Lower leg skin (tissue), 3 donors: ENCODE results near the gene CHPT1.

ENCODE experiments used
- POLR2A ChIP-seq, 2 donors: fragments of 450-650 bp; IDR thresholded peaks; one replicate each; pipeline ENCODE4 v1.6.1; 2016 to 2017; ENCODE audit warnings: antibody characterized with exemption in 2 of 2, mild to moderate bottlenecking in 1 of 2, moderate library complexity in 1 of 2
- TF ChIP-seq, protein P1 (sequence below), 3 donors: fragments of 450-650 bp; IDR thresholded peaks; one replicate each; pipeline ENCODE4 v1.5.1; 2016; ENCODE audit warnings: antibody characterized with exemption in 3 of 3, mild to moderate bottlenecking in 3 of 3, moderate library complexity in 2 of 3

DNA sequence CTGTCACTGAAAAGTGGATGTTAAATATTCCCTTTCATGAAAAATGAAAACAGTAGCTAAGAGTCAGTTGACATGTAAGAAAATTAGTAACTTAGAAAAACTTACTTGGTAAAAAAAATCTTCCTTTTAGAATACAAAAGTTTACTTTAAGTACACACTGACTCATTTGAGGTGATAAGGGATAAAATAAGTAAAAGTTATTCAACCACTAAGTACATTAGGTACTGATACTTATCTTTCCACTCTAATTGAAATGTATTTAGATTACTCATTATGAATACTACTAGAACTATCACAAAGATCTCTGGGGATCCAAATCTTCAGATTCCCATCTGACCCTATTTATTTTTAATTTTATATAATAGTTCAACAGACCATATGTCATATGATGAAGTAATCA lies 29.7 kb downstream of the CHPT1 start:
- TF ChIP-seq POLR2A (IDR thresholded peaks at IDR 0.05) = no peak
- TF ChIP-seq, protein P1, sequence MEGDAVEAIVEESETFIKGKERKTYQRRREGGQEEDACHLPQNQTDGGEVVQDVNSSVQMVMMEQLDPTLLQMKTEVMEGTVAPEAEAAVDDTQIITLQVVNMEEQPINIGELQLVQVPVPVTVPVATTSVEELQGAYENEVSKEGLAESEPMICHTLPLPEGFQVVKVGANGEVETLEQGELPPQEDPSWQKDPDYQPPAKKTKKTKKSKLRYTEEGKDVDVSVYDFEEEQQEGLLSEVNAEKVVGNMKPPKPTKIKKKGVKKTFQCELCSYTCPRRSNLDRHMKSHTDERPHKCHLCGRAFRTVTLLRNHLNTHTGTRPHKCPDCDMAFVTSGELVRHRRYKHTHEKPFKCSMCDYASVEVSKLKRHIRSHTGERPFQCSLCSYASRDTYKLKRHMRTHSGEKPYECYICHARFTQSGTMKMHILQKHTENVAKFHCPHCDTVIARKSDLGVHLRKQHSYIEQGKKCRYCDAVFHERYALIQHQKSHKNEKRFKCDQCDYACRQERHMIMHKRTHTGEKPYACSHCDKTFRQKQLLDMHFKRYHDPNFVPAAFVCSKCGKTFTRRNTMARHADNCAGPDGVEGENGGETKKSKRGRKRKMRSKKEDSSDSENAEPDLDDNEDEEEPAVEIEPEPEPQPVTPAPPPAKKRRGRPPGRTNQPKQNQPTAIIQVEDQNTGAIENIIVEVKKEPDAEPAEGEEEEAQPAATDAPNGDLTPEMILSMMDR (IDR thresholded peaks at IDR 0.05) = no peak
